IMR-90 (cell line): Measurements from ENCODE around the gene POLR1A. TPM values are rescaled to one million over a fixed set of nuclear protein-coding genes. Genes with fewer than 3 reads are reported as not detected.

Experiments used
- ATAC-seq: fragments of 200-7000 bp; cut with Tn5 transposase; 2 replicates; pipeline ENCODE4 v1.9.1; 2020; ENCODE audit warnings: low read depth, mild to moderate bottlenecking, moderate library complexity
- BruUV-seq: library from RNA; stranded (reverse); fragments of 400-500 nt; replicated peaks from 2 replicates; lab custom pipeline; 2021; lab: Mats Ljungman, UMichigan
- CTCF ChIA-PET: fragments of 300-600 bp; formaldehyde crosslinking; extraction: SDS; loops from one replicate; lab custom pipeline; 2021; ENCODE audit warnings: antibody characterized with exemption; lab: Yijun Ruan, JAX
- POLR2A ChIA-PET: fragments of 300-600 bp; sonication (Branson Sonifier 250); formaldehyde crosslinking; loops from one replicate; lab custom pipeline; 2022; ENCODE audit warnings: antibody characterized with exemption; ENCODE audit not compliant: unreplicated experiment; lab: Charles Lee
- DNase-seq: peaks from one replicate; pipeline ENCODE4 v3.0.0; 2013
- H2AFZ ChIP-seq: replicated peaks from 2 replicates; pipeline ENCODE3; 2013; ENCODE audit warnings: low read length, mild to moderate bottlenecking; ENCODE audit not compliant: poor library complexity
- H2AK5ac ChIP-seq: 2 replicates; pipeline ENCODE4 v1.6.1; 2013; ENCODE audit warnings: low read depth, low read length, inconsistent platforms
- H2AK9ac ChIP-seq: replicated peaks from 2 replicates; pipeline ENCODE3; 2013; ENCODE audit warnings: mild to moderate bottlenecking, low read depth, low read length, moderate library complexity; ENCODE audit not compliant: poor library complexity
- H2BK120ac ChIP-seq: 2 replicates; pipeline ENCODE4 v1.6.1; 2013; ENCODE audit warnings: low read depth, low read length, inconsistent platforms
- H2BK15ac ChIP-seq: 3 replicates; pipeline ENCODE4 v1.6.1; 2013; ENCODE audit warnings: low read depth, low read length, inconsistent platforms
- H2BK20ac ChIP-seq: 2 replicates; pipeline ENCODE4 v1.6.1; 2013; ENCODE audit warnings: low read depth, mild to moderate bottlenecking, inconsistent platforms, low read length, moderate library complexity
- H2BK5ac ChIP-seq: 2 replicates; pipeline ENCODE4 v1.6.1; 2013; ENCODE audit warnings: mild to moderate bottlenecking, low read depth, low read length, inconsistent platforms; ENCODE audit not compliant: poor library complexity, severe bottlenecking
- H3K14ac ChIP-seq: replicated peaks from 2 replicates; pipeline ENCODE4 v1.6.1; 2013; ENCODE audit warnings: low read depth, low read length, inconsistent platforms
- H3K18ac ChIP-seq: 2 replicates; pipeline ENCODE4 v1.6.1; 2013; ENCODE audit warnings: low read depth, low read length, control low read depth
- H3K23ac ChIP-seq: 2 replicates; pipeline ENCODE4 v1.6.1; 2013; ENCODE audit warnings: low read depth, low read length, inconsistent platforms
- H3K27ac ChIP-seq: 2 replicates; pipeline ENCODE4 v1.5.1; 2013; ENCODE audit warnings: mild to moderate bottlenecking, control low read depth, low read length; ENCODE audit not compliant: insufficient read depth
- H3K27me3 ChIP-seq: 2 replicates; pipeline ENCODE4 v1.6.1; 2013; ENCODE audit warnings: low read length; ENCODE audit not compliant: control insufficient read depth, insufficient read depth
- H3K36me3 ChIP-seq: 2 replicates; pipeline ENCODE4 v1.6.1; 2013; ENCODE audit warnings: low read length, mixed read lengths; ENCODE audit not compliant: control insufficient read depth, insufficient read depth
- H3K4ac ChIP-seq: 2 replicates; pipeline ENCODE4 v1.6.1; 2013; ENCODE audit warnings: low read depth, low read length, inconsistent platforms
- H3K4me1 ChIP-seq: 2 replicates; pipeline ENCODE4 v1.6.1; 2013; ENCODE audit warnings: low read length, mixed read lengths; ENCODE audit not compliant: control insufficient read depth, insufficient read depth
- H3K4me2 ChIP-seq: 2 replicates; pipeline ENCODE4 v1.6.1; 2013; ENCODE audit warnings: low read depth, mild to moderate bottlenecking, control low read depth, low read length, moderate library complexity
- H3K4me3 ChIP-seq: 2 replicates; pipeline ENCODE4 v1.5.1; 2013; ENCODE audit warnings: low read depth, mild to moderate bottlenecking, control low read depth, low read length, moderate library complexity; ENCODE audit not compliant: insufficient read depth
- H3K56ac ChIP-seq: 2 replicates; pipeline ENCODE4 v1.6.1; 2013; ENCODE audit warnings: low read length, inconsistent platforms; ENCODE audit not compliant: insufficient read depth; ENCODE audit errors: extremely low read depth
- H3K79me1 ChIP-seq, 2 experiments: 2 replicates each; pipeline ENCODE4 v1.6.1; 2013; ENCODE audit warnings: low read length in 2 of 2, inconsistent platforms in 1 of 2, low read depth in 1 of 2
- H3K9ac ChIP-seq: 2 replicates; pipeline ENCODE4 v1.6.1; 2013; ENCODE audit warnings: low read depth, low read length, control low read depth
- H3K9me1 ChIP-seq: 2 replicates; pipeline ENCODE4 v1.6.1; 2013; ENCODE audit warnings: low read length, inconsistent platforms; ENCODE audit not compliant: insufficient read depth
- H3K9me3 ChIP-seq: 2 replicates; pipeline ENCODE4 v1.6.1; 2013; ENCODE audit warnings: low read length; ENCODE audit not compliant: control insufficient read depth, insufficient read depth
- H4K20me1 ChIP-seq: 2 replicates; pipeline ENCODE4 v1.6.1; 2013; ENCODE audit warnings: low read length, inconsistent platforms; ENCODE audit not compliant: insufficient read depth
- H4K5ac ChIP-seq: 2 replicates; pipeline ENCODE4 v1.6.1; 2013; ENCODE audit warnings: mild to moderate bottlenecking, low read depth, low read length, control low read depth
- H4K8ac ChIP-seq, 2 experiments: 2 replicates each; pipeline ENCODE4 v1.6.1; 2013; ENCODE audit warnings: low read depth in 2 of 2, low read length in 2 of 2, control low read depth in 1 of 2, inconsistent platforms in 1 of 2
- H4K91ac ChIP-seq: 2 replicates; pipeline ENCODE4 v1.6.1; 2013; ENCODE audit warnings: low read depth, low read length, inconsistent platforms; ENCODE audit not compliant: insufficient read depth
- CEBPB ChIP-seq: IDR thresholded peaks from 2 replicates; pipeline ENCODE4 v1.6.1; 2012; ENCODE audit warnings: low read depth, low read length, improper control_type of control experiment
- CTCF ChIP-seq: conservative IDR thresholded peaks from 2 replicates; pipeline ENCODE4 v1.5.1; 2012; ENCODE audit warnings: mild to moderate bottlenecking, low read depth, low read length, improper control_type of control experiment
- RAD21 ChIP-seq: IDR thresholded peaks from 2 replicates; pipeline ENCODE4 v1.6.1; 2012; ENCODE audit warnings: low read length, improper control_type of control experiment
- WGBS, 2 experiments: methylation state at CpG; one replicate each; pipeline versions ENCODE4 v1.1.5 to v1.1.7; 2013; ENCODE audit warnings: missing lambda C conversion rate in 2 of 2; ENCODE audit not compliant: insufficient read length in 1 of 2; ENCODE audit errors: extremely low coverage in 2 of 2; 5-methylcytosine and 5-hydroxymethylcytosine counted together
- dilution Hi-C: fragments of 300-500 bp; cut with HindIII; formaldehyde crosslinking; loops from one replicate; pipeline ENCODE4 v1.14.3; 2018; ENCODE audit warnings: low sequenced_read_pairs; ENCODE audit not compliant: unreplicated experiment
- in situ Hi-C: fragments of 300-500 bp; cut with MboI; formaldehyde crosslinking; loops from 3 replicates; pipeline ENCODE4 v1.14.3; 2019; ENCODE audit warnings: low sequenced_read_pairs, inconsistent platforms, mixed read lengths
- intact Hi-C: fragments of 100-400 bp; cut with micrococcal nuclease; formaldehyde crosslinking; loops from 2 replicates; pipeline ENCODE4 v1.10.0; 2022
- polyA plus RNA-seq, 3 experiments: library from polyadenylated mRNA; depleted of rRNA; stranded (reverse); fragments of >200 nt; gene quantifications; 2 replicates each; pipeline ENCODE4 v1.2.3, GENCODE V29; 2012; ENCODE audit warnings: low replicate concordance in 1 of 3
- total RNA-seq: library from RNA; depleted of rRNA; stranded (reverse); fragments of >200 nt; gene quantifications from 2 replicates; pipeline ENCODE4 v1.2.3, GENCODE V29; 2012

The POLR1A gene
- total and polyA plus RNA-seq, 2 of the 4 experiments (the other 2 are of a cell fraction): 7.6 to 27.4 TPM

- TF ChIP-seq CTCF: no peak
Observed at GRCh38 chr2:86102157-86102556, 3.5 kb downstream of the POLR1A start (continued).

GRCh38 chr2:86097913-86098312 lies 7.8 kb downstream of the POLR1A start:
- Histone ChIP-seq H2BK120ac (no peak overlapping the region), H3K36me3 (peaks cover 24% of the 10 kb centered on the region), H3K4ac (no peak overlapping the region), H2BK5ac (no peak overlapping the region), H3K23ac (no peak overlapping the region), H3K56ac (no peak overlapping the region), H3K27me3 (no peaks in the 10 kb centered on the region), H4K91ac (no peak overlapping the region), H2AK9ac (no peak overlapping the region), H3K4me2 (no peak overlapping the region), H2BK20ac (no peak overlapping the region), H3K79me1 (peaks cover 20 to 35% of the 10 kb centered on the region in 2 experiments), H3K27ac (no peak overlapping the region), H4K8ac (no peak overlapping the region), H2BK15ac (no peak overlapping the region), H3K9ac (no peak overlapping the region), H3K4me1 (no peaks in the 10 kb centered on the region), H3K9me1 (no peaks in the 10 kb centered on the region), H2AK5ac (no peak overlapping the region), H3K4me3 (no peak overlapping the region), H3K9me3 (no peaks in the 10 kb centered on the region), H3K18ac (no peak overlapping the region), H3K14ac (no peak overlapping the region), H4K20me1 (peaks cover 15% of the 10 kb centered on the region; the same call in 1 of the 2 replicates), H4K5ac (no peak overlapping the region), H2AFZ (no peak overlapping the region)
- dilution Hi-C loops: no loop called here
- intact Hi-C loops: no loop called here
- ChIA-PET CTCF (interaction anchor here (1.0 kb wide), 2 partner anchors 9 to 18 kb away, joined by 3 read pairs; no protein-coding TSS in a partner anchor), POLR2A (no interaction called here)
- WGBS, 2 experiments: no CpG with 5 or more reads among the region's 1 CpG
- ATAC-seq (no peak), DNase-seq (no peak)
- in situ Hi-C loops: no loop called here
- BruUV-seq: no TSS peak
- TF ChIP-seq CEBPB (peak; percentile 34), RAD21 (no peak)
